Thoracic aorta (tissue), 2 donors: ENCODE results near the gene KCNQ2. TPM values are rescaled to one million over a fixed set of nuclear protein-coding genes. Genes with fewer than 3 reads are reported as not detected.

Experiments used
- ATAC-seq: fragments of 150-250 bp; one replicate; pipeline ENCODE4 v1.8.0; 2017; ENCODE audit warnings: low read depth; ENCODE audit not compliant: insufficient number of reproducible peaks, low FRiP score
- DNase-seq: peaks from one replicate; pipeline ENCODE4 v3.0.0-alpha.2; 2020; ENCODE audit warnings: low spot score
- H3K27ac ChIP-seq, 2 donors: fragments of 200-600 bp; sonication (generic); 1 replicate in 1 of 2; 2 replicates in 1 of 2; pipeline ENCODE4 v1.5.1; 2016; ENCODE audit warnings: mild to moderate bottlenecking in 2 of 2, moderate library complexity in 2 of 2
- H3K27me3 ChIP-seq: fragments of 200-600 bp; sonication (generic); replicated peaks from 2 replicates; pipeline ENCODE4 v1.6.0; 2016; ENCODE audit warnings: mild to moderate bottlenecking; ENCODE audit not compliant: insufficient read depth
- H3K36me3 ChIP-seq: fragments of 200-600 bp; sonication (generic); one replicate; pipeline ENCODE4 v1.5.1; 2016
- H3K4me1 ChIP-seq, 2 donors: fragments of 200-600 bp; sonication (generic); 1 replicate in 1 of 2; 2 replicates in 1 of 2; pipeline versions ENCODE4 v1.5.1 to v1.6.0; 2016; ENCODE audit warnings: low read depth in 2 of 2, mild to moderate bottlenecking in 1 of 2; ENCODE audit not compliant: control insufficient read depth in 1 of 2
- H3K4me3 ChIP-seq: fragments of 200-600 bp; sonication (generic); 2 replicates; pipeline ENCODE4 v1.5.1; 2016; ENCODE audit warnings: mild to moderate bottlenecking
- H3K9me3 ChIP-seq: fragments of 200-600 bp; sonication (generic); 2 replicates; pipeline ENCODE4 v1.5.1; 2016
- CTCF ChIP-seq: fragments of 200-600 bp; sonication (generic); IDR thresholded peaks from one replicate; pipeline ENCODE4 v1.5.1; 2019; ENCODE audit warnings: antibody characterized with exemption
- total RNA-seq, 2 donors: library from RNA; depleted of rRNA; stranded (reverse); fragments of >200 nt; gene quantifications; one replicate each; pipeline versions ENCODE4 v1.1.0 to v1.2.3, GENCODE V29; 2016

KCNQ2 gene
- total RNA-seq, 2 donors from 2014 or later = not detected

- no peak for TF ChIP-seq CTCF
- H3K4me1 ChIP-seq = no peaks in the 10 kb centered on the region
- no peak overlapping the region for H3K4me3 ChIP-seq
- H3K9me3 ChIP-seq = no peaks in the 10 kb centered on the region
- DNase-seq = no peak
- no peak overlapping the region for H3K27ac ChIP-seq
- H3K27me3 ChIP-seq = peaks cover 7% of the 10 kb centered on the region
- H3K36me3 ChIP-seq = no peaks in the 10 kb centered on the region
- ATAC-seq = no peak
Measured at GRCh38 chr20:63487781-63488241, 15.4 kb upstream of the KCNQ2 start.

- H3K27me3 ChIP-seq = peaks cover 7% of the 10 kb centered on the region
- TF ChIP-seq CTCF = no peak
- no peak overlapping the region for H3K27ac ChIP-seq
- DNase-seq = no peak
- H3K9me3 ChIP-seq = no peaks in the 10 kb centered on the region
- H3K4me3 ChIP-seq = no peak overlapping the region
- H3K36me3 ChIP-seq = no peaks in the 10 kb centered on the region
- no peaks in the 10 kb centered on the region for H3K4me1 ChIP-seq
- ATAC-seq = no peak
Measured at GRCh38 chr20:63487116-63487764, 14.8 kb upstream of the KCNQ2 start.

- Histone ChIP-seq H3K27me3 (peaks cover 7% of the 10 kb centered on the region), H3K4me3 (no peak overlapping the region), H3K36me3 (no peaks in the 10 kb centered on the region), H3K9me3 (no peaks in the 10 kb centered on the region), H3K4me1 (no peaks in the 10 kb centered on the region), H3K27ac (no peak overlapping the region)
- ATAC-seq = no peak
- no peak for DNase-seq
- TF ChIP-seq CTCF = no peak
Measured at GRCh38 chr20:63486300-63486855, 13.9 kb upstream of the KCNQ2 start.

GRCh38 chr20:63484651-63485403 is 12.4 kb upstream of the KCNQ2 start:
- no peak for TF ChIP-seq CTCF
- DNase-seq = no peak
- peaks cover 7% of the 10 kb centered on the region for H3K27me3 ChIP-seq
- no peaks in the 10 kb centered on the region for H3K9me3 ChIP-seq
- ATAC-seq = no peak
- H3K36me3 ChIP-seq = no peaks in the 10 kb centered on the region
- no peaks in the 10 kb centered on the region for H3K4me1 ChIP-seq
- H3K27ac ChIP-seq = no peak overlapping the region
- H3K4me3 ChIP-seq = no peak overlapping the region

GRCh38 chr20:63484236-63484635 is 11.8 kb upstream of the KCNQ2 start:
- no peak overlapping the region for H3K27ac ChIP-seq
- H3K27me3 ChIP-seq = peaks cover 7% of the 10 kb centered on the region
- H3K36me3 ChIP-seq = no peaks in the 10 kb centered on the region
- no peak overlapping the region for H3K4me3 ChIP-seq
- ATAC-seq = no peak
- DNase-seq = no peak
- TF ChIP-seq CTCF = no peak
- no peaks in the 10 kb centered on the region for H3K4me1 ChIP-seq
- H3K9me3 ChIP-seq = no peaks in the 10 kb centered on the region
